ENCODE measurements around the gene SPG7.
"Not testable (repeated sequence)": the region's sequence is repeated elsewhere in the genome, so short reads cannot be mapped to it uniquely, and the experiment has no call there.

Gene SPG7

DNA sequence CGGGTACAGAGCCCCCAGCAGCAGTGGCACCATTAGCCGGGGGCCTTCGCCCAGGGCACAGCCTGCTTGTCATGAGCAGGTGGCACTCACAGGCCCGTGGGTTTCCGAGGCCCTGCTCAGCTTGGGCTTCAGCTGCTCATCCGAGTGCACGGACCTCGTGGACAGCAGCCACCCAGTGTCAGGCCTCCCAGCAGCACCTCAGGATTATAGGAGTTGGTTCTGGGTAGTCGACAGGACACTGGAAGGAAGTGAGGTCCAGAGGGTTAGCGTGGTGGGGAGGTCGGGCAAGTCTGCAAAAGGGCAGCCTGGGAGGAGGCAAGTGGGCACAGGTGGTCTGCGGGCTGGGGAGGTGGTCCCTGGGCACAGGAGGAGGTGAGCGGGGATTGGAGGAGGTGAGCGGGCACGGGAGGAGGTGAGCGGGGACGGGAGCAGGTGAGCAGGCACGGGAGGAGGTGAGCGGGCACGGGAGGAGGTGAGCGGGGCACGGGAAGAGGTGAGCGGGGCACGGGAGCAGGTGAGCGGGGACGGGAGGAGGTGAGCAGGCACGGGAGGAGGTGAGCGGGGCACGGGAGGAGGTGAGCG, 62.2 kb downstream of the SPG7 start:
- Histone ChIP-seq H3K4me1 (ENCODE audit: insufficient read depth, low read length, severe bottlenecking) (peaks cover 13% of the 10 kb centered on the region), H3K27ac (ENCODE audit: low read depth, low read length, poor library complexity, severe bottlenecking) (no peak overlapping the region), H3K36me3 (ENCODE audit: insufficient read depth, low read length) (no peaks in the 10 kb centered on the region; the same call in 1 of the 2 replicates), H3K4me2 (ENCODE audit: low read length) (no peak overlapping the region), H4K20me1 (ENCODE audit: insufficient read depth, low read length) (no peaks in the 10 kb centered on the region), H3K9ac (ENCODE audit: low read length) (no peak overlapping the region), H3K9me2 (ENCODE audit: low read depth, low read length) (no peaks in the 10 kb centered on the region), H3K9me3 (ENCODE audit: low read length) (no peaks in the 10 kb centered on the region), H3K79me2 (ENCODE audit: insufficient read depth, low read length) (no peaks in the 10 kb centered on the region), H3F3A (ENCODE audit: insufficient read depth, low read length) (peaks cover 7% of the 10 kb centered on the region; the same call in 1 of the 2 replicates), H3K27me3 (ENCODE audit: insufficient read depth, low read length) (peaks cover 19% of the 10 kb centered on the region), H3K4me3 (ENCODE audit: low read depth, low read length, poor library complexity, severe bottlenecking) (no peak overlapping the region), H2AFZ (ENCODE audit: low read length) (no peak overlapping the region)
- TF ChIP-seq EZH2 (IDR thresholded peaks at IDR 0.05; ENCODE audit: borderline replicate concordance, low read length): no peak
- TF ChIP-seq, protein P1, sequence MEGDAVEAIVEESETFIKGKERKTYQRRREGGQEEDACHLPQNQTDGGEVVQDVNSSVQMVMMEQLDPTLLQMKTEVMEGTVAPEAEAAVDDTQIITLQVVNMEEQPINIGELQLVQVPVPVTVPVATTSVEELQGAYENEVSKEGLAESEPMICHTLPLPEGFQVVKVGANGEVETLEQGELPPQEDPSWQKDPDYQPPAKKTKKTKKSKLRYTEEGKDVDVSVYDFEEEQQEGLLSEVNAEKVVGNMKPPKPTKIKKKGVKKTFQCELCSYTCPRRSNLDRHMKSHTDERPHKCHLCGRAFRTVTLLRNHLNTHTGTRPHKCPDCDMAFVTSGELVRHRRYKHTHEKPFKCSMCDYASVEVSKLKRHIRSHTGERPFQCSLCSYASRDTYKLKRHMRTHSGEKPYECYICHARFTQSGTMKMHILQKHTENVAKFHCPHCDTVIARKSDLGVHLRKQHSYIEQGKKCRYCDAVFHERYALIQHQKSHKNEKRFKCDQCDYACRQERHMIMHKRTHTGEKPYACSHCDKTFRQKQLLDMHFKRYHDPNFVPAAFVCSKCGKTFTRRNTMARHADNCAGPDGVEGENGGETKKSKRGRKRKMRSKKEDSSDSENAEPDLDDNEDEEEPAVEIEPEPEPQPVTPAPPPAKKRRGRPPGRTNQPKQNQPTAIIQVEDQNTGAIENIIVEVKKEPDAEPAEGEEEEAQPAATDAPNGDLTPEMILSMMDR (IDR thresholded peaks at IDR 0.05; ENCODE audit: low read length): no peak

DNA sequence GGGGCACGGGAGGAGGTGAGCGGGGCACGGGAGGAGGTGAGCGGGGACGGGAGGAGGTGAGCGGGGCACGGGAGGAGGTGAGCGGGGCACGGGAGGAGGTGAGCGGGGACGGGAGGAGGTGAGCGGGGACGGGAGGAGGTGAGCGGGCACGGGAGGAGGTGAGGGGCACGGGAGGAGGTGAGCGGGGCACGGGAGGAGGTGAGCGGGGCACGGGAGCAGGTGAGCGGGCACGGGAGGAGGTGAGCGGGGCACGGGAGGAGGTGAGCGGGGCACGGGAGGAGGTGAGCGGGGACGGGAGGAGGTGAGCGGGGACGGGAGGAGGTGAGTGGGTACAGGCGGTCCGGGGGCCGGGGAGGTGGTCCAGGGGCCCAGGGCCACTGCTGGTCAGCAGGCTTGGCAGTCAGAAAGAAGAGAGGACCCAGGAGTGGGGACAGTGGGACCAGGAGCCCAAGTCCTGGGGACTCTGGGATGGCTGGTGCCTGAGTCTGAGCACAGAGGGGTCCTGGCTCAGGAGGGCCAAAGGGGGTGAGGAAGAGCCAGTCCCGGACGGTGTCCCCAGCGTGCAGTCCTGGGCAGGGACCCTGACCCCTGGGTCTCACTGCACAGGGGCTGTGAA, 62.9 kb downstream of the SPG7 start:
- H3K4me2 ChIP-seq (ENCODE audit: low read length); H3F3A ChIP-seq (ENCODE audit: insufficient read depth, low read length); H3K9me3 ChIP-seq (ENCODE audit: low read length); H2AFZ ChIP-seq (ENCODE audit: low read length); H3K4me3 ChIP-seq (ENCODE audit: low read depth, low read length, poor library complexity, severe bottlenecking); H3K79me2 ChIP-seq (ENCODE audit: insufficient read depth, low read length); H3K9me2 ChIP-seq (ENCODE audit: low read depth, low read length); H3K36me3 ChIP-seq (ENCODE audit: insufficient read depth, low read length); H3K9ac ChIP-seq (ENCODE audit: low read length); H3K4me1 ChIP-seq (ENCODE audit: insufficient read depth, low read length, severe bottlenecking); H3K27ac ChIP-seq (ENCODE audit: low read depth, low read length, poor library complexity, severe bottlenecking); H4K20me1 ChIP-seq (ENCODE audit: insufficient read depth, low read length): not testable (repeated sequence)
- peaks cover 19% of the 10 kb centered on the region for H3K27me3 ChIP-seq (ENCODE audit: insufficient read depth, low read length)

DNA sequence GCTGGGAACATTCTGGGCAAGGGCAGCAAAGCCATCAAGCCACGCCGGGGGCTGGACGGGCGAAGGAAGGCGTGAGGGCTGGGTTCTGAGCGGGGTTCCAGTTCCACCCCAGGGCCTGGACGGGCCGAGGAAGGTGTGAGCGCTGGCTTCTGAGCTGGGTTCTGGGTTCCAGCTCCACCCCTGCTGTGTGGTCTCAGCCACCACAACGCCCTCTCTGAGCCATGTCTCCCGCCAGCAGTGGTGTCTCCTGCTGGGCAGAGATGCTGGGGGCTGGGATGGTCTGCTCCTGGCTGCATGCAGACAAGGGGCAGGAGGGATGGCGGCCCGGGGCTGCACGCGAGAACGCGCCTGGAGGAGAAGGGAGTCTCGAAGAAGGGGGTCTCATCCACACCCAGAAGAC, 63.4 kb downstream of the SPG7 start:
- peaks cover 7% of the 10 kb centered on the region for H3K4me1 ChIP-seq (ENCODE audit: insufficient read depth, low read length, severe bottlenecking)
- H3K9me3 ChIP-seq (ENCODE audit: low read length): no peaks in the 10 kb centered on the region
- no peaks in the 10 kb centered on the region for H3K79me2 ChIP-seq (ENCODE audit: insufficient read depth, low read length)
- H3K27ac ChIP-seq (ENCODE audit: low read depth, low read length, poor library complexity, severe bottlenecking): no peak overlapping the region
- no peaks in the 10 kb centered on the region; the same call in 1 of the 2 replicates for H3K36me3 ChIP-seq (ENCODE audit: insufficient read depth, low read length)
- H3K4me2 ChIP-seq (ENCODE audit: low read length): no peak overlapping the region
- no peak overlapping the region for H2AFZ ChIP-seq (ENCODE audit: low read length)
- H3K9ac ChIP-seq (ENCODE audit: low read length): no peak overlapping the region
- no peak overlapping the region for H3K4me3 ChIP-seq (ENCODE audit: low read depth, low read length, poor library complexity, severe bottlenecking)
- H3K27me3 ChIP-seq (ENCODE audit: insufficient read depth, low read length): peaks cover 19% of the 10 kb centered on the region
- no peaks in the 10 kb centered on the region for H3K9me2 ChIP-seq (ENCODE audit: low read depth, low read length)
- no peaks in the 10 kb centered on the region for H4K20me1 ChIP-seq (ENCODE audit: insufficient read depth, low read length)
- TF ChIP-seq EZH2 (IDR thresholded peaks at IDR 0.05; ENCODE audit: borderline replicate concordance, low read length): no peak
- TF ChIP-seq, protein P1 (IDR thresholded peaks at IDR 0.05; ENCODE audit: low read length): no peak
- peaks cover 4% of the 10 kb centered on the region; the same call in 1 of the 2 replicates for H3F3A ChIP-seq (ENCODE audit: insufficient read depth, low read length)

DNA sequence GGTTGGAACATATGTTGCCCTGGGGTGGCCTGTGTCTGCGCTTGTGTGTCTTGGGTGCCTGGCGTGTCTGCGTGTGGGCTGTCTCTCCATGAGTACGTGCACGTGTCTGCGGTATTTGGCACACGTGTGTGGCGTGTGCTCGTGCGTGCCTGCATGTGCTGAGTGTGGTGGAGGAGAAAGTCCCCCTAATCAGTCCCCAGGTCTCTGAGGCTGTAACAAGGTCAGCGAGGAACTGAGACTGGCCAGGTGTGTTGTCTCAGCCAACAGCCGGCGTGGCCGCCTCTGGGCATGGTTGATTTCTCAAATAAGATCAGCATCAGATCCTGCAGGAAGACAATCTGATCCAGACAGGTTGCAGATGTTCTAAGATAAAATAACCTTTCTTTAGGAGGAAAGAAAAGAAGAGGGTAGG, 63.9 kb downstream of the SPG7 start:
- H3K27me3 ChIP-seq (ENCODE audit: insufficient read depth, low read length): peaks cover 22% of the 10 kb centered on the region
- H3K36me3 ChIP-seq (ENCODE audit: insufficient read depth, low read length): no peaks in the 10 kb centered on the region; the same call in 1 of the 2 replicates
- no peak overlapping the region for H2AFZ ChIP-seq (ENCODE audit: low read length)
- H3K4me2 ChIP-seq (ENCODE audit: low read length): no peak overlapping the region
- no peak overlapping the region for H3K4me3 ChIP-seq (ENCODE audit: low read depth, low read length, poor library complexity, severe bottlenecking)
- H3F3A ChIP-seq (ENCODE audit: insufficient read depth, low read length): no peaks in the 10 kb centered on the region
- no peaks in the 10 kb centered on the region for H3K9me2 ChIP-seq (ENCODE audit: low read depth, low read length)
- H3K27ac ChIP-seq (ENCODE audit: low read depth, low read length, poor library complexity, severe bottlenecking): no peak overlapping the region
- no peaks in the 10 kb centered on the region for H4K20me1 ChIP-seq (ENCODE audit: insufficient read depth, low read length)
- H3K9ac ChIP-seq (ENCODE audit: low read length): no peak overlapping the region
- no peaks in the 10 kb centered on the region for H3K9me3 ChIP-seq (ENCODE audit: low read length)
- no peaks in the 10 kb centered on the region for H3K79me2 ChIP-seq (ENCODE audit: insufficient read depth, low read length)
- H3K4me1 ChIP-seq (ENCODE audit: insufficient read depth, low read length, severe bottlenecking): peaks cover 7% of the 10 kb centered on the region
- TF ChIP-seq, protein P1 (IDR thresholded peaks at IDR 0.05; ENCODE audit: low read length): no peak
- no peak for TF ChIP-seq EZH2 (IDR thresholded peaks at IDR 0.05; ENCODE audit: borderline replicate concordance, low read length)
